ENCODE results near the gene CARD11.

DNA sequence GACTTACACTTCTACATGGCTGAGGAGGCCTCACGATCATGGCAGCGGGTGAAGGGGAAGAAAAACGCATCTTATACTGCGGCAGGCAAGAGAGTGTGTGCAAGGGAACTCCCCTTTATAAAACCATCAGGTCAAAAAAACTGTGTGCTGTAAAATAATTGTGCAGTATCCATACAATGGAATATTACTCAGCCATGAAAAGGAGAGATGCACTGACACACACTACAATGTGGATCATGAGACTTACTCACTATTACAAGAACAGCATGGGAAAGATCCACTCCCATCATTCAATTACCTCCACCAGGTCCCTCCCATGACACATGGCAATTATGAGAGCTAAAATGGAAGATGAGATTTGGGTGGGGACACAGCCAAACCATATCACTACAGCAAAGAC lies 27.2 kb upstream of the CARD11 start:
- no peak for TF ChIP-seq SP1 (IDR thresholded peaks at IDR 0.05; ENCODE audit: low read depth)
- TF ChIP-seq POLR2A (IDR thresholded peaks at IDR 0.05; ENCODE audit: borderline replicate concordance, extremely low read depth, insufficient read depth, insufficient read length): no peak
- TF ChIP-seq CTCF (IDR thresholded peaks at IDR 0.05 in 2 of 3, conservative IDR thresholded peaks at IDR 0.05 in 1 of 3; ENCODE audit: borderline replicate concordance in 1 of 3, insufficient read depth in 1 of 3, low read depth in 2 of 3, low read length in 2 of 3): no peak
- TF ChIP-seq EZH2 (IDR thresholded peaks at IDR 0.05): no peak
- TF ChIP-seq RAD21 (IDR thresholded peaks at IDR 0.05; ENCODE audit: low read depth): no peak
- TF ChIP-seq POLR2AphosphoS5 (IDR thresholded peaks at IDR 0.05; ENCODE audit: low read depth, low read length): no peak
- TF ChIP-seq ZFX (IDR thresholded peaks at IDR 0.05): no peak
- TF ChIP-seq, protein P1, sequence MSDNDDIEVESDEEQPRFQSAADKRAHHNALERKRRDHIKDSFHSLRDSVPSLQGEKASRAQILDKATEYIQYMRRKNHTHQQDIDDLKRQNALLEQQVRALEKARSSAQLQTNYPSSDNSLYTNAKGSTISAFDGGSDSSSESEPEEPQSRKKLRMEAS (IDR thresholded peaks at IDR 0.05): no peak
